Measurements from ENCODE around the gene USP21.

DNA sequence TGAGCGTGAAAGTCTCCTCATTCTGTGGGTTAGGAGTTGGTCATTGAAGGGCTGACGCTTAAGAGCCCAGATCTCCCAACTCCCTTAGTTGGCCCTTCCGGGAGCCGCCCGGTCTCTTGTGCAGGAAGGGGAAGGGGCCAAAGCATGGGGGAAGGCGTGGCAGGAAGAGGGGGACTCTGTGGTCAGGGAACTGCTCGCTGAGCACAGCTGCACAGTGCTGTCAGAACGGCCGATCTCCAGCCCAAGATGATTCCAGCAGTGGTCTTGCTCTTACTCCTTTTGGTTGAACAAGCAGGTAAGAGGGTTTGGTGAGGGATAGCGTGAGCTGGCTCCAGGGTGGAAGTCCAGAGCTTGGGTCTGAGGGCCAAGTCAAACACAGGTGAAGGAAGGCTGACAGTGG, 55.8 kb downstream of the USP21 start, which contains the start of gene FCER1G:
- TF ChIP-seq EZH2 (IDR thresholded peaks at IDR 0.05; ENCODE audit: insufficient read depth, poor library complexity, severe bottlenecking) (no peak), EZH2phosphoT487 (IDR thresholded peaks at IDR 0.05; ENCODE audit: insufficient read depth, low read depth) (no peak)
